Stimulated activated CD4-positive, alpha-beta T cell treated with anti-CD3 and anti-CD28 coated beads, TNF-alpha, amount 100 ng/mL, for 4 hours (primary cell): ENCODE measurements around the gene CEP85.
A peak's percentile ranks its signal among the peaks of the same experiment; 100 is the strongest.

Experiments
- DNase-seq, 3 experiments: peaks; one replicate each; pipeline ENCODE4 v3.0.0-alpha.2; 2020; ENCODE audit warnings: low read depth in 3 of 3

CEP85 gene

GRCh38 chr1:26317146-26317545 lies 83.1 kb downstream of the CEP85 start:
- no peak for DNase-seq

GRCh38 chr1:26317612-26318337 lies 83.8 kb downstream of the CEP85 start, which contains the start of gene CD52:
Gene CD52 (plus strand): TSS chr1:26317958. CDS start chr1:26318018, 60 bp downstream.
- DNase-seq: peak; percentile 35 to 74 (median 54)

GRCh38 chr1:26318338-26319064 lies 84.5 kb downstream of the CEP85 start:
- DNase-seq: no peak

GRCh38 chr1:26320896-26321295 lies 86.9 kb downstream of the CEP85 start:
- no peak for DNase-seq

- DNase-seq: peak; percentile 91 to 95 (median 93)
Measured at GRCh38 chr1:26321315-26322041, 87.5 kb downstream of the CEP85 start.

- DNase-seq: no peak
Measured at GRCh38 chr1:26322042-26322331, 88.0 kb downstream of the CEP85 start.

- no peak for DNase-seq
Measured at GRCh38 chr1:26323382-26323781, 89.4 kb downstream of the CEP85 start.

- DNase-seq: no peak
Measured at GRCh38 chr1:26324550-26324949, 90.5 kb downstream of the CEP85 start.

- DNase-seq: no peak
Measured at GRCh38 chr1:26327956-26328362, 94.0 kb downstream of the CEP85 start.
